Transverse colon (tissue), 4 donors: ENCODE results near the gene VWC2.

Experiments used
- EP300 ChIP-seq: sonication (generic); formaldehyde crosslinking; IDR thresholded peaks from one replicate; pipeline ENCODE4 v1.6.1; 2017; ENCODE audit warnings: antibody characterized with exemption, low read depth
- POLR2AphosphoS5 ChIP-seq, 3 donors: sonication (generic); formaldehyde crosslinking; IDR thresholded peaks; one replicate each; pipeline ENCODE4 v1.6.1; 2016; ENCODE audit warnings: antibody characterized with exemption in 3 of 3
- TF ChIP-seq, protein P1 (sequence below), 5 experiments: fragments of 200-600 bp in 3 of 5; fragments of 450-650 bp in 2 of 5; sonication (generic) in 3 of 5; IDR thresholded peaks; 1 replicate in 2 of 5; 2 replicates in 3 of 5; pipeline ENCODE4 v1.5.1; 2016 to 2017; ENCODE audit warnings: antibody characterized with exemption in 5 of 5, inconsistent platforms in 3 of 5, mild to moderate bottlenecking in 2 of 5, moderate library complexity in 1 of 5

GRCh38 chr7:49850921-49851613 is 77.6 kb downstream of the VWC2 start:
- TF ChIP-seq EP300 (no peak), POLR2AphosphoS5 (IDR thresholded peaks at IDR 0.05) (no peak)
- TF ChIP-seq, protein P1, sequence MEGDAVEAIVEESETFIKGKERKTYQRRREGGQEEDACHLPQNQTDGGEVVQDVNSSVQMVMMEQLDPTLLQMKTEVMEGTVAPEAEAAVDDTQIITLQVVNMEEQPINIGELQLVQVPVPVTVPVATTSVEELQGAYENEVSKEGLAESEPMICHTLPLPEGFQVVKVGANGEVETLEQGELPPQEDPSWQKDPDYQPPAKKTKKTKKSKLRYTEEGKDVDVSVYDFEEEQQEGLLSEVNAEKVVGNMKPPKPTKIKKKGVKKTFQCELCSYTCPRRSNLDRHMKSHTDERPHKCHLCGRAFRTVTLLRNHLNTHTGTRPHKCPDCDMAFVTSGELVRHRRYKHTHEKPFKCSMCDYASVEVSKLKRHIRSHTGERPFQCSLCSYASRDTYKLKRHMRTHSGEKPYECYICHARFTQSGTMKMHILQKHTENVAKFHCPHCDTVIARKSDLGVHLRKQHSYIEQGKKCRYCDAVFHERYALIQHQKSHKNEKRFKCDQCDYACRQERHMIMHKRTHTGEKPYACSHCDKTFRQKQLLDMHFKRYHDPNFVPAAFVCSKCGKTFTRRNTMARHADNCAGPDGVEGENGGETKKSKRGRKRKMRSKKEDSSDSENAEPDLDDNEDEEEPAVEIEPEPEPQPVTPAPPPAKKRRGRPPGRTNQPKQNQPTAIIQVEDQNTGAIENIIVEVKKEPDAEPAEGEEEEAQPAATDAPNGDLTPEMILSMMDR (IDR thresholded peaks at IDR 0.05): no peak
